GM19455 (cell line): ENCODE data around the gene THBS3.
"Not testable (repeated sequence)": the region's sequence is repeated elsewhere in the genome, so short reads cannot be mapped to it uniquely, and the experiment has no call there.

Experiments used
- ATAC-seq: cut with Tn5 transposase; IDR thresholded peaks from one replicate; pipeline ENCODE4 v1.9.1; 2021; ENCODE audit not compliant: unreplicated experiment

The THBS3 gene

DNA sequence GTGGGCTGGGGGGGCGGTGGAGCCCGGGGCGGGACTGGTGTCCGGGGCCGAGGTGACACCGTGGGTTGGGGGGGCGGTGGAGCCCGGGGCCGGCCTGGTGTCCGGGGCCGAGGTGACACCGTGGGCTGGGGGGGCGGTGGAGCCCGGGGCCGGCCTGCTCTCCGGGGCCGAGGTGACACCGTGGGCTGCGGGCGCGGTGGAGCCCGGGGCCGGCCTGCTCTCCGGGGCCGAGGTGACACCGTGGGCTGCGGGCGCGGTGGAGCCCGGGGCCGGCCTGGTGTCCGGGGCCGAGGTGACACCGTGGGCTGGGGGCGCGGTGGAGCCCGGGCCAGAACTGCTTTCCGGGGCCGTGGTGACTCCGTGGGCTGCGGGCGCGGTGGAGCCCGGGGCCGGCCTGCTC, 17.8 kb downstream of the THBS3 start:
- not testable (repeated sequence) for ATAC-seq

DNA sequence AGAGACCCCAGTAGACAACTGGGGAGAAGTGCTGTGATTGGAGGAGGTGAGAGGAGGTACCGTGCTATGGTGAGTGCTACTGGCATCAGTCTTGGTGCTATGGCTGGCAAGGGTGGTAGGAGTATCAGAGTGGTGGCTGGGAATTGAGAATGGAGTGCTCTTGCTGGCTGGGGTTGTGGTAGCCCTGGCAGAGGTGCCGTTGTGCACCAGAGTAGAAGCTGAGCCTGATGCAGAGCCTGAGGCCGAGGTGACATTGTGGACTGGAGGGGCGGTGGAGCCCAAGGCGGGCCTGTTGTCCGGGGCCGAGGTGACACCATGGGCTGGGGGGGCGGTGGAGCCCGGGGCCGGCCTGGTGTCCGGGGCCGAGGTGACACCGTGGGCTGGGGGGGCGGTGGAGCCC, 19.4 kb downstream of the THBS3 start:
- no peak for ATAC-seq

DNA sequence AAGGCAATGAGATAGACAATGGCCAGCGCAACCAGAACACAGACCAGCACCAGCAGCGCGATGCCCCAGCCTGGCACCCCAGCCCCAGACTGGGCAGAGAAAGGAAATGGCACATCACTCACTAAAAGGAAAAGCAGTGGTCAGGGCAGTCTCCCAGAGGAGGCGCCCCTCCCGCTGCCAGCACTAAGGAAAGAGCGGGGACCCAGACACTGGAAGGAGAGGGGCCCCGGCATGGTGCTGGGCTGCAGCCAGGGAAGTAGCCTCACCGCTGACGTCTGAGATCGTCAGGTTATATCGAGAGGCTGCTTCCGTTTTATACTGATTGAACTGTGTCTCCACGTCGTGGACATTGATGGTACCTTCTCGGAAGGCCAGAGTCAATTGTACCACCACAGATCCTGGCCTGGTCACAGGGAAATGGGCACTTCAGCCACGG, 20.2 kb downstream of the THBS3 start:
- ATAC-seq = no peak

DNA sequence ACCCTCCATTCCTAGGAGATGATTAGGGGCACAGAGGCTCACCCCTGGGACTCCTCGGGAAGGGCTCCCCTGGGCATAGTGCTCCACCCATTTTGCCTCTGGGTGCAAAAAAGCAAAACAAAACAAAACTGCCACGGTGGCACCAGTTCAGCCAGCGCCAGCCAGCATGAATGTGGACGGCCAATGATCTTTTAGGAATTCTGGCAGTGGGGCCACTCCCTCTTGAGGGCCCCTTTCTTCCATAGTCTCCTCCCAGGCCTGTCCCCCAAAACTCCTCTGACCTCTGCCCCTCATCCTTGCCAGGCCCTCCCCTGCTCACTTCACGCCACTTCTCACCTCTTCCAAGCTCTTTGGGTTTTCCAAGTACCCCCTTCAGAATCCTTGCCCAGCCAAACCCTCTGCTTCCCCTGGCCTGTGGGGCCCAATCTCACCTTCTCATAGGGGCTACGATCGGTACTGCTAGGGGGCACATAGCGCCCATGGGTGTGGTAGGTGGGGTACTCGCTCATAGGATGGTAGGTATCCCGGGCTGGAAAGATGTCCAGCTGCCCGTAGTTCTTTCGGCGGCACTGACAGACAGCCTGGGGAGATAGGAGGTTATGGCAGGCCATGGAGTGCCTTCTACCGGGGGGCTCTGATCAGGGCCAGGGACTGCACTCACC, 20.8 kb downstream of the THBS3 start:
- no peak for ATAC-seq

DNA sequence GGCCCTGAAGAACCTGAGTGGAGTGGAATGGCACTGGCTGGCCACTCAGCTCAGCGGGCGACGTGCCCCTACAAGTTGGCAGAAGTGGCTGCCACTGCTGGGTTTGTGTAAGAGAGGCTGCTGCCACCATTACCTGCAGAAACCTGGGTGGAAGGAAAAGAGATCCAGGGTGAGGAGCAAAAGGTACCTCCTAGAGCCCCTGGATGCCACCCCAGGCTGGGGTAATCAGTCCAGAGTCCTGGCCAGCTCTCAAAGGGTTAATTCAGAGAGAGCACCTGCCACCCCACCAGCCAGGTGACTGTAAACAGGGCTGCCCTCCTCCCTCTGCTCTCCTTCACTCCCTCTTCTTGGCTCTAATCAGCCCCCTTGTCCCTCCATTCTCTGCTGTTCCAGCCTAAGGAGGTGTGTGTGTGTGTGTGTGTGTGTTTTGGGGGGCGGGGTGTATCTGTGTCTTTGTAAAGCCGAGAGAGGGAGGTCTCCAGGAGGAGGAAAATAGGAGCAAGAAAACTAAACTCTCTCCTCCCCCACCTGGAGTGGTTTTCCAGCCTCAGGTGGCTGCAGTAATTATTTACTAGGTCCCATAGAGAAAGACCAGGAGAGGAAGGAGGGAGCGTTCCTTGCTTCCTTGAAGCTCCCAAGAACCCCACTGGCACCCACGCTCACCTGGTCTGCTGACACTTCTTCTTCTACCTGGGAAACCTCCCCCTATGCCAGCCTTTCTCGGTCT, 21.5 kb downstream of the THBS3 start:
- no peak for ATAC-seq

DNA sequence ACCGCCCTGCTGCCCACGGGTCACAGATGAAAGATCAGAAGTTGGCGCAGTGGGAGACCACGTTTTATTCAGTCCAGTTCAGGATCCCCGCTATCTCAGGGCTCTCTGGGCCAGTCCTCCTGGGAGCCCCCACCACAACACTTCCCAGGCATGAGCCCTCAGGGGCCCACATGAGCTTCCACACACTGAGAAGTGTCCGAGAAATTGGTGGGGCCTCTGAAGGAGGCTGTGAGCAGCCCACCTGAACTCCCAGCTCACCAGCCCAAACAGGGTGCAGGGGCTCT, 22.0 kb downstream of the THBS3 start:
- ATAC-seq = no peak

DNA sequence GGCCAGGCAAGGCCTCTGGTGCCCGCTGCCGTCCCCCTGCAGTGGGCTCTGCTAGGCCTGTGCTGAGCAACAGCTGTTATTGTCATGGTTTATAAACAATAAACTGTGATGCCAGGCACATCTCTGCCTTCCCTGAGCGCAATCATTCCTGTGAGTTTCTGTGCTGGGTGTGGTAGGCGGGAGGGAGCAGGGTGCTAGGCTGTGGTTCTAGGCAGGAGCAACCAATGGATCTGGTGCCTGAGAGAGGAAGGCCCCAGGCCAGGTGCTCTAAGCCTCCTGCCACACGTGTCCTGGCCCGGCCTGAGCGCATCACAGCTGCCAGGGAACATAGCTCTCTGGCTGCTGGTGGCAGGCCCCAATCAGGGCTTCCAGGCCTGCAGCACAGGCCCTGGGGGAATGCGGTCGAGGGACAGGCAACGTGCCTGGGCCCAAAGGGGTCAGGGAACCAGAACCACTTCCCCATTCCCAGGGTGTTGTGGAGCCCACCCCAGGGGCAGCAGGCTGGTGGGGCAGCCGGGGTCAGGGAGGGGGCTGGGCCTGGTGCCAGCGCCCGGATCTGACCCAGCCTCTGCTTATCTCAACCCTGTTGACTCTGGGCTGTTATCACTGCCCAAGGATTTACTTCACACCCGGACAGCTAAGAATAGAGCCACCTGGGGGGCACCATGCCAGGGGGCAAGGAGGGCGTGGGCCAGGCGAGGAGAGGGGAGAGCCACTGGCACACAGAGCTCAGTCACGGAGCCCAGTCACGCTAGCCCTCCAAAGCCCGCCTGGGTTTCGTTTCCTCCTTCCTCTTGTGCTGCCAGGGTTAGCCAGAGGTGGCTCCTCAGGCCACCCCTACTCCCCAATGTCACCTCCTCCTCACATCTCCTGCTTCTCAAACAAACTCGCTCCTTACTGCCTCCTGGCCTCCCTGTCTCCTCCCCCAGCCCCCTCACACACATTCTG, 22.6 kb downstream of the THBS3 start:
- peak; percentile 88 for ATAC-seq

DNA sequence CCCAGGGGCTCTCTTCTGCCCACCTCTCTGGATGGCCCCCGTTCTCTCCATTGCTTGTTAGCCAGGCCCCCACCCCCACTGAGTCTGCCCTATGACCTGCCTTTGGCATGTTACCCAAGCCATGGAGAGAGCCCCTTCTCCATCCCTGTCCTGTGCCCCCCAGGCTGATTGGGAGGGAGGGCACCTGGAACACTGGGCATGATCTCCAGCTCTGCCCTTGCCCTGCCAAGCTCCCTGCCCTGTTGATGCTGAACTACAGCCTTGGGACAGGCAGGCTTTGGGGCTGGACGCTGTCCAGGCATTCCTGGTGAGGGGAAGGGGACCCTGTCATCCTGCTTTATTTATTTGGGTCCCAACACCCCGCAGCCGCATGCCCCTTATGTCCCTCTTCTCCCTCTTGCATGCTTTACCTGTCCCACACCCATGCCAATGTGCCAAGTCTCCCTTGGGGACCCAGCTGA, 23.3 kb downstream of the THBS3 start:
- no peak for ATAC-seq

DNA sequence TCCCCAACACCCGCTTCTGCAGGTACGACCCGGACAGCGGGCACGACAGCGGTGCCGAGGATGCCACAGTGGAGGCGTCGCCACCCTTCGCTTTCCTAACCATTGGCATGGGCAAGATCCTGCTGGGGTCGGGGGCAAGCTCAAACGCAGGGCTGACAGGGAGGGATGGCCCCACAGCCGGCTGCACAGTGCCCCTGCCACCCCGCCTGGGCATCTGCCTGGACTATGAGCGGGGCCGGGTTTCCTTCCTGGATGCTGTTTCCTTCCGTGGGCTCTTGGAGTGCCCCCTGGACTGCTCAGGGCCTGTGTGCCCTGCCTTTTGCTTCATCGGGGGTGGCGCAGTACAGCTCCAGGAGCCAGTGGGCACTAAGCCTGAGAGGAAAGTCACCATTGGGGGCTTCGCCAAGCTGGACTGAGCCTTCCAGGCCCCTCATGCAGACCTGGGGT, 23.9 kb downstream of the THBS3 start:
- no peak for ATAC-seq

DNA sequence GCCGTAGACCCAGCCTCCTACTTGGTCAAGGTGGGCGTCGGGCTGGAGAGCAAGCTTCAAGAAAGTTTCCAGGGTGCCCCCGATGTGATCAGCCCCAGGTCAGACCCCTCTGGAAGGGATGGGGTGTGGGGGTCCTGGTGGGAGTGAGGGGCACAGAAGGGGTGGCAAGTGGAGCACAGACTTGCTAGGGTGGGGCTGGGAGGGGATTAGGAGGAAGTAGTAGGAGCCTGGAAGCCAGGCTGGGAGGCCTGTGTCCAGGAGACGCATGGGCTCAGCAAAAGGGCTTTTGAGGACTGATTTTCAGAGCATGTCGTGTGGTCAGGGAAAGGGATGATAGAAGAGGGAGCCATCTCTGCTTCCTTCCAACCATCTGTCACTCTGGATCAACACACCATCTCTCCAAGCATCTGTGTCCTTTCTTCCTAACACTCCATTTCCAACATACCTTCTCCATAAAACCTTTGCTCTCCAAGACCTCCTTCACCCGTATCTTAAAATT, 25.6 kb downstream of the THBS3 start:
- no peak for ATAC-seq

DNA sequence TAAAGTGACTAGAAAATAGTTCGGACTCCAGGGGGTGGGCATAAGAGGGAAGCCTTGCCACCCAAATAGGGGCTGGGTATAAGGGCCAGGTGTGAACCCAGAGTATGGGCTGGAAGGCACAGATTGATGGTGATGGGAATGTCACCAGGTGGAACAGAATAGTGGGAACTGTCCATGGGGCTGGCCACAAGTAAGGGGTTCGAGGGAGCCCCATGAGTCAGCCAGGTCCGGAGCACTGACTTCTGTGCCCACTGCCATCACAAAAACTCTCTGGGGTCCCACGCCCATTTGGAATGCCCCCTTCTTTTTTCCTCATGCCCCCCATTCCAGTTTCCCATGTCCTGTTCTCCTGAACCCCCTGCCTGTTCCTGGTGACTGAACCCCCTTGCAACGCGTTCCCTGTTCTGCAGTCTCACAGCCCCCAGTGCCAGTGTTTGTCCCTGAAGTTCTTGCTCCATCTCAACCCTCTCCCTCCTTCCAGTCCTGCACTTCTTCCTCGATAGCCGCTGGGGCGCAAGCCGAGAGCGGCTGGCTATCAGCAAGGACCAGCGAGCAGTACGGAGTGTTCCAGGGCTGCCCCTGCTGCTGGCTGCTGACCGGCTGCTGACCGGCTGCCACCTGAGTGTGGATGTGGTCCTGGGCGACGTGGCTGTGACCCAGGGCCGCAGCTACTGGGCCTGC, 26.2 kb downstream of the THBS3 start:
- no peak for ATAC-seq

DNA sequence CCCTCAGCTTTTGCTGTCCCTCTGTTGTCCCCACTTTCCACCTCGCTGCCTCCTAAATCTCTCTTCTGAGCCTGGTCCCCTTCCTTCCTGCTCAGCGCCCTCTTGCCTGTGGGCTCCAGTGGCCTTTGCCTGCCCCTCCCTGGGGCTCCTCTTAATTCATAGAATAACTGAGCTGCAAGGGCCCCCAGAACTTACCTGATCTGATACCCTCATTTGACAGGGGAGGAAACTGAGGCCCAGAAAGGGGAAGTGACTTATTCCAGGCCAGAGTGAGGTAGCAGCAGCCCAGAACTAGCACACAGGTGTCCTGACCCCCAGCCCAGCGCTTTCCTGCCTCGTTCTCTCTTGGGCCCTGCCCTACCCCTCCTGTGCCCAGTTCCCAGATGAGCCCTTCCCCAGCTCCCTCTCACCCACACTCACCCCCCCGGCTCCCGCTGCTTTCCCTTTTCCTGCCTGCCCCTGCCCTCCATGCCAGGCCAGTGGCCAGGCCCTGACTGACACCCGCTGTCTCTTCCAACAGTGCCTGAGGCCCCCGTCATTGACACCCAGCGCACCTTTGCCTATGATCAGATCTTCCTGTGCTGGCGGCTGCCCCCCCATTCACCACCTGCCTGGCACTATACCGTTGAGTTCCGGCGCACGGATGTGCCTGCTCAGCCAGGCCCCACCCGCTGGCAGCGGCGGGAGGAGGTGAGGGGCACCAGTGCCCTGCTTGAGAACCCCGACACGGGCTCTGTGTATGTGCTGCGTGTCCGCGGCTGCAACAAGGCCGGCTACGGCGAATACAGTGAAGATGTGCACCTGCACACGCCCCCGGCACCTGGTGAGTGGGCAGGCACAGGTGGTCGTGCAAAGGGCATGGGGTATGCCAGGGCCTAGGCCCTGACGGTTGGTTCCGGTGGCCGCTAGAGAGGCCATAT, 28.3 kb downstream of the THBS3 start:
- ATAC-seq = no peak

DNA sequence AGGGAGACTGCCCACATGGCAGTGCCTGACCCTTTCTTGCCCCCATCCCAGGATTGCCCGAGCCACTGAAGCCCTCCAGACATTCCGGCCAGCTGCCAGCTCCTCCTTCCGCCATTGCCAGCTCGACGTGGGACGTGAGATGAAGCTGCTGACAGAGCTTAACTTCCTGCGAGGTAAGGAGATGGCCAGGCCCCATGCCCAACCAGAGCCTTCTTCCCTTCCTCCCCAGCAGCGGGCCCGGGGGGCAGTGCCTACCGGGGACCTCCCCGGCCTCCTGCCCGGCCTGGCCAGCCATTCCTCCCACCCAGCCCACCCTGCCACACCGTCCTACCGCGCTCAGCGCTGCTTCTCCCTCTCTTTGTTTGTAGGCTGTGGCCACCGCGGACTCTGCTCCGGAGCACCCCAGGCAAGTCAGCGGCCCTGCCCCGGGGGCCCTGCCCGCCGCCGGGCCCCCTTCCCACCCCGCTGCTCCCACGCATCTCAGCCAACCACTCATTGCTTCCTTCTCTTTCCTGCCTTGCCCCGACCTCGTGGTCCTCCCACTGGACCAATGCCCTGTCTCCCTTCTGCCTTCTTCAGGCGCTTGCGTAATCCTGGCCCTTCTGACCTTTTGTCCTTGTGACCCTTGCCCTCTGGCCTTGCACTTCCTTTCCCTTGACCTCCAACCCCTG, 29.1 kb downstream of the THBS3 start:
- ATAC-seq = no peak

DNA sequence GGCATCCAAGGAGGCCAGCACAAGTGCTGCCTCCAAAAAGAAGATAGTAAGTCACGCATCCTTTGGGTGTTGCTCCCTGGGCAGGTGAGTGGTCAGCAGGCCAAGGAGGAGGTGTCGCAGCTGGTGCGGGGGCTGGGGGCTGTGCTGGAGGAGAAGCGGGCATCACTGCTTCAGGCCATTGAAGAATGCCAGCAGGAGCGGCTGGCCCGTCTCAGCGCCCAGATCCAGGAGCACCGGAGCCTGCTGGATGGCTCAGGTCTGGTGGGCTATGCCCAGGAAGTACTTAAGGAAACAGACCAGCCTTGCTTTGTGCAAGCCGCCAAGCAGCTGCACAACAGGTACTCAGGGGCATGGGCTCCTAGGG, 29.8 kb downstream of the THBS3 start:
- ATAC-seq = no peak

DNA sequence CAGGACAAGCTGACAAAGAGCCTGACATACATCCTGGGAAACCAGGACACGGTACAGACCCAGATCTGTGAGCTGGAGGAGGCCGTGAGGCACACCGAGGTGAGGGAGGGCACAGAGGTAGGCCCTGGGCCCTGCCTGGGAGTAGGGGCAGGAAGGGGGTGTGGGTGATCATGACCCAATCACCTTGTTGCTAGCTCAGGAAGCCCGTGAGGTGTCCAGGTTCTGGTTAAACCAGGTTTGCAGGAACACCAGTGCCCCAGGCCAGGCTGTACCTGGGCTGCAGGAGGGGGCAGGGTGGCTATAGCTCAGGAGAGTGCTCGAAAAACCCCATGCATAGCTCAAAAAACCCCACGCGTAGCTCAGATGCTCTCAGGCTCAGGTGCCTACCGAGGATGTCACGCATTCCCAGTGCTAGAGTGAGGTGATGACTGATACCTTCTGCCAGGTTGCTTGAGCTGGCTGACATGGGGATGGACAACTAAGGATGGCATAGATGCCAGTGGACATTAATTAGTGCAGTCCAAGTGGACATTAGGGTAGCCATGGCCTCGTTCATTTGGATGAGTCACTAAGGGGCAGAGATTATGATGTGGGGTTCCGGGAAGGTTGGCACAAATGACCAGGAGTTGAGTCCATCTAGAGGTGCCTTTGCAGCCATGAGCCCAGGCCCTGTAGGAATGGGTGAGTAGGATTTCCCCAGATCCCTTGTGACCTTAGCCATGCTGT, 30.3 kb downstream of the THBS3 start:
- no peak for ATAC-seq

DNA sequence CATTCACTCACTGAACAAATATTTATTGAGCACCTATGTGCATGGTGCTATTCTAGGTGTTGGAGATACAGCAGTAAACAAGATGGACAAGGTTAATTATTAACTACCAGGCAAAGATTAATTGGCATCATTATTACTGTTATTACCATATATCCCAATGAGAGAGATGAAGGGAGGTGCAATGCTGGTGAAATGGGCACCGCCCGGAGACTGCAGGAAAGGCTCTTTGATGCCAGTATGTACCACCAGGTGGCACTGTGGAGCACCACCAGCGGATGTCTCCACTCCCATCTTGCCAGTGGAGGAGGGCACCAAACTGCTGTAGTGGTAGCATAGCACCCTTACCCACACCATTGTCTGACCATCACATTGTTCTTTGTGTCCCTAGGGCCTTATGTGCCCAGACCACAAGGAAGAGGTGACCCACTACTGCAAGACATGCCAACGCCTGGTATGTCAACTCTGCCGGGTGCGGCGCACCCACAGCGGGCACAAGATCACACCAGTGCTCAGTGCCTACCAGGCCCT, 31.1 kb downstream of the THBS3 start:
- no peak for ATAC-seq

DNA sequence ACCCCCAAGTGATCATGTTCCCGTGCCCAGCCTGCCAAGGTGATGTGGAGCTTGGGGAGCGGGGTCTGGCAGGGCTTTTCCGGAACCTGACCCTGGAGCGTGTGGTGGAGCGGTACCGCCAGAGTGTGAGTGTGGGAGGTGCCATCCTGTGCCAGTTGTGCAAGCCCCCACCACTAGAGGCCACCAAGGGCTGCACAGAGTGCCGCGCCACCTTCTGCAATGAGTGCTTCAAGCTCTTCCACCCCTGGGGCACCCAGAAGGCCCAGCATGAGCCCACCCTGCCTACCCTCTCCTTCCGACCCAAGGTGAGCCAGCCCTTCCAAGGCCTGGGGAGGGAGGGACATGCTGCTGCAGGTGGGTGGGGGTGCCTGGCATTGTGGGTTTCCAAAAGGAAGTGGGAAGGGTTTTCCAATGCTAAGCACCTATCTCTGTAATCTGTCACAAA, 31.7 kb downstream of the THBS3 start:
- ATAC-seq = no peak

DNA sequence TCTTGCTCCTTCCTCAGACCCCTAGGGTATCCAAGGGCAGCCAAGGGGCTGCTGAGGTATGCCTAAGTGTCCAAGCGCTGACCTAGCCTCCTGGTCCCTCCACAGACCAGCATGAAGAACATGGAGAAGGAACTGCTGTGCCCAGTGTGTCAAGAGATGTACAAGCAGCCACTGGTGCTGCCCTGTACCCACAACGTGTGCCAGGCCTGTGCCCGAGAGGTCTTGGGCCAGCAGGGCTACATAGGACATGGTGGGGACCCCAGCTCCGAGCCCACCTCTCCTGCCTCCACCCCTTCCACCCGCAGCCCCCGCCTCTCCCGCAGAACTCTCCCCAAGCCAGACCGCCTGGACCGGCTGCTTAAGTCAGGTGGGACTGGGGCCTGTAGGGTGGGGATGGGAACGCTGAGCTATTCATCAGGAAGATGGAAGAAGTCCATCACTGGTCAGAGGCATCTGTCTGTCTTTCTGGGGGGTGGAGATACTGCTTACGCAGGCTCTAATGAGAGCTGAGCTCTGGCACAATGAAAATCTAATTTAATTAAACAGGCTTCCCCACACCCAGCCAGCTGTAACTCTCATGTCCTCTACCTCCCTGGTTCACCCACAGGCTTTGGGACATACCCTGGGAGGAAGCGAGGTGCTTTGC, 32.3 kb downstream of the THBS3 start:
- ATAC-seq = no peak
